Measurements from ENCODE around the gene GSTK1. TPM values are rescaled to one million over a fixed set of nuclear protein-coding genes. Genes with fewer than 3 reads are reported as not detected.

Gene GSTK1
- polyA plus RNA-seq, 1 donor (not counting 4 experiments of a cell fraction or from before 2014, with no cell fraction given) = 133 TPM

- Histone ChIP-seq H3K27me3 (ENCODE audit: control insufficient read depth, extremely low read depth, insufficient read depth, low read length) (no peaks in the 10 kb centered on the region), H3K9me1 (ENCODE audit: control insufficient read depth, extremely low read depth, insufficient read depth, low read length) (no peaks in the 10 kb centered on the region), H3K9ac (ENCODE audit: control insufficient read depth, extremely low read depth, insufficient read depth, low read length) (no peak overlapping the region), H3K9me3 (ENCODE audit: control insufficient read depth, low read depth, low read length) (no peaks in the 10 kb centered on the region), H3K4me1 (ENCODE audit: control insufficient read depth, extremely low read depth, insufficient read depth, low read length) (peaks cover 5% of the 10 kb centered on the region), H3K36me3 (ENCODE audit: control insufficient read depth in 2 of 2, extremely low read depth in 1 of 2, insufficient read depth in 2 of 2, low read length in 2 of 2) (no peaks in the 10 kb centered on the region), H2AFZ (ENCODE audit: control insufficient read depth, low read length) (peak overlapping the region; percentile 65), H3K4me2 (ENCODE audit: control insufficient read depth, extremely low read depth, insufficient read depth, low read depth, low read length) (no peak overlapping the region), H3K27ac (ENCODE audit: control insufficient read depth, insufficient read depth, low read length) (no peak overlapping the region), H3K4me3 (ENCODE audit: control insufficient read depth in 2 of 3, extremely low read depth in 1 of 3, insufficient read depth in 2 of 3, low read depth in 1 of 3, low read length in 3 of 3) (no peak overlapping the region), H4K20me1 (ENCODE audit: control insufficient read depth, extremely low read depth, insufficient read depth, low read length) (no peaks in the 10 kb centered on the region), H3K79me2 (ENCODE audit: control insufficient read depth, insufficient read depth, low read length) (peaks cover 5% of the 10 kb centered on the region)
- DNase-seq (ENCODE audit: low read depth, low spot score) (no peak), FAIRE-seq (no peak)
- dilution Hi-C loops (cut with MboI; ENCODE audit: extremely low pct_ligation_motif_present, low sequenced_read_pairs) = no loop called here
- TF ChIP-seq EZH2 (IDR thresholded peaks at IDR 0.05; ENCODE audit: low read length) (no peak), CTCF (optimal IDR thresholded peaks at IDR 0.05 in 1 of 3, IDR thresholded peaks at IDR 0.05 in 1 of 3, conservative IDR thresholded peaks at IDR 0.05 in 1 of 3; ENCODE audit: extremely low read depth in 1 of 3, insufficient read depth in 2 of 3, low read length in 3 of 3) (no peak)
These were observed 4.4 kb upstream of the GSTK1 start for GRCh38 chr7:143258831-143259230.

GRCh38 chr7:143259765-143260164, 3.5 kb upstream of the GSTK1 start:
- Histone ChIP-seq H3K79me2 (ENCODE audit: control insufficient read depth, insufficient read depth, low read length) (peaks cover 14% of the 10 kb centered on the region), H3K9me1 (ENCODE audit: control insufficient read depth, extremely low read depth, insufficient read depth, low read length) (no peaks in the 10 kb centered on the region), H3K4me1 (ENCODE audit: control insufficient read depth, extremely low read depth, insufficient read depth, low read length) (peaks cover 7% of the 10 kb centered on the region), H3K4me3 (ENCODE audit: control insufficient read depth in 2 of 3, extremely low read depth in 1 of 3, insufficient read depth in 2 of 3, low read depth in 1 of 3, low read length in 3 of 3) (no peak overlapping the region), H3K36me3 (ENCODE audit: control insufficient read depth in 2 of 2, extremely low read depth in 1 of 2, insufficient read depth in 2 of 2, low read length in 2 of 2) (no peaks in the 10 kb centered on the region), H3K9me3 (ENCODE audit: control insufficient read depth, low read depth, low read length) (no peaks in the 10 kb centered on the region), H2AFZ (ENCODE audit: control insufficient read depth, low read length) (no peak overlapping the region), H4K20me1 (ENCODE audit: control insufficient read depth, extremely low read depth, insufficient read depth, low read length) (no peaks in the 10 kb centered on the region), H3K9ac (ENCODE audit: control insufficient read depth, extremely low read depth, insufficient read depth, low read length) (no peak overlapping the region), H3K4me2 (ENCODE audit: control insufficient read depth, extremely low read depth, insufficient read depth, low read depth, low read length) (no peak overlapping the region), H3K27ac (ENCODE audit: control insufficient read depth, insufficient read depth, low read length) (no peak overlapping the region), H3K27me3 (ENCODE audit: control insufficient read depth, extremely low read depth, insufficient read depth, low read length) (no peaks in the 10 kb centered on the region)
- FAIRE-seq (peak; percentile 26), DNase-seq (ENCODE audit: low read depth, low spot score) (no peak)
- dilution Hi-C loops (cut with MboI; ENCODE audit: extremely low pct_ligation_motif_present, low sequenced_read_pairs) = no loop called here
- TF ChIP-seq EZH2 (IDR thresholded peaks at IDR 0.05; ENCODE audit: low read length) = no peak

GRCh38 chr7:143261901-143262300, 1.3 kb upstream of the GSTK1 start:
- dilution Hi-C loops (cut with MboI; ENCODE audit: extremely low pct_ligation_motif_present, low sequenced_read_pairs) = no loop called here
- no peak for FAIRE-seq

More at GRCh38 chr7:143261901-143262300, 1.3 kb upstream of the GSTK1 start:
- Histone ChIP-seq H3K4me3 (ENCODE audit: control insufficient read depth in 2 of 3, extremely low read depth in 1 of 3, insufficient read depth in 2 of 3, low read depth in 1 of 3, low read length in 3 of 3) (no peak overlapping the region), H4K20me1 (ENCODE audit: control insufficient read depth, extremely low read depth, insufficient read depth, low read length) (no peaks in the 10 kb centered on the region), H3K9me1 (ENCODE audit: control insufficient read depth, extremely low read depth, insufficient read depth, low read length) (no peaks in the 10 kb centered on the region), H3K27me3 (ENCODE audit: control insufficient read depth, extremely low read depth, insufficient read depth, low read length) (no peaks in the 10 kb centered on the region), H3K4me2 (ENCODE audit: control insufficient read depth, extremely low read depth, insufficient read depth, low read depth, low read length) (no peak overlapping the region), H3K9ac (ENCODE audit: control insufficient read depth, extremely low read depth, insufficient read depth, low read length) (no peak overlapping the region), H3K4me1 (ENCODE audit: control insufficient read depth, extremely low read depth, insufficient read depth, low read length) (peaks cover 7% of the 10 kb centered on the region), H3K79me2 (ENCODE audit: control insufficient read depth, insufficient read depth, low read length) (peaks cover 20% of the 10 kb centered on the region), H3K36me3 (ENCODE audit: control insufficient read depth in 2 of 2, extremely low read depth in 1 of 2, insufficient read depth in 2 of 2, low read length in 2 of 2) (peaks cover 1 to 2% of the 10 kb centered on the region in 2 experiments), H2AFZ (ENCODE audit: control insufficient read depth, low read length) (no peak overlapping the region), H3K27ac (ENCODE audit: control insufficient read depth, insufficient read depth, low read length) (no peak overlapping the region), H3K9me3 (ENCODE audit: control insufficient read depth, low read depth, low read length) (no peaks in the 10 kb centered on the region)
- TF ChIP-seq CTCF (optimal IDR thresholded peaks at IDR 0.05 in 1 of 3, IDR thresholded peaks at IDR 0.05 in 1 of 3, conservative IDR thresholded peaks at IDR 0.05 in 1 of 3; ENCODE audit: extremely low read depth in 1 of 3, insufficient read depth in 2 of 3, low read length in 3 of 3) = no peak
- TF ChIP-seq EZH2 (IDR thresholded peaks at IDR 0.05; ENCODE audit: low read length) = no peak
- no peak for DNase-seq (ENCODE audit: low read depth, low spot score)
